Bronchial epithelial cell (primary cell): ENCODE results near the gene RNF135. TPM values are rescaled to one million over a fixed set of nuclear protein-coding genes. Genes with fewer than 3 reads are reported as not detected.

ENCODE experiments used
- DNase-seq: peaks from one replicate; pipeline ENCODE4 v3.0.0-alpha.2; 2010; ENCODE audit warnings: low read depth
- FAIRE-seq: peaks from 2 replicates; lab custom pipeline; 2011; peaks lifted over from hg19 to GRCh38; lab: Jason Lieb, UNC
- H3K27me3 ChIP-seq: 2 replicates; pipeline ENCODE4 v1.5.1; 2011; ENCODE audit warnings: low read length; ENCODE audit not compliant: control insufficient read depth, insufficient read depth
- H3K36me3 ChIP-seq: 2 replicates; pipeline ENCODE4 v1.5.1; 2011; ENCODE audit warnings: low read length; ENCODE audit not compliant: control insufficient read depth, insufficient read depth
- H3K4me3 ChIP-seq: 2 replicates; pipeline ENCODE4 v1.5.1; 2011; ENCODE audit warnings: mild to moderate bottlenecking, low read depth, low read length, control low read depth
- CTCF ChIP-seq: IDR thresholded peaks from 2 replicates; pipeline ENCODE4 v1.5.1; 2011; ENCODE audit warnings: mild to moderate bottlenecking, moderate library complexity, low read length, control low read depth, inconsistent platforms; ENCODE audit not compliant: insufficient read depth, severe bottlenecking
- total RNA-seq: library from RNA; depleted of rRNA; stranded (reverse); fragments of >200 nt; gene quantifications from 2 replicates; pipeline ENCODE4 v1.2.1, GENCODE V29; 2014

The RNF135 gene
- total RNA-seq: 9.2 and 17.8 TPM in 2 replicates

GRCh38 chr17:30970831-30971567 is at the start of gene RNF135:
Gene RNF135, plus strand, starts transcription at chr17:30971039. Its CDS starts 35 bp downstream, at chr17:30971074.
- no peak for TF ChIP-seq CTCF
- no peaks in the 10 kb centered on the region for H3K27me3 ChIP-seq
- H3K36me3 ChIP-seq: no peaks in the 10 kb centered on the region
- no peak for FAIRE-seq
- H3K4me3 ChIP-seq: peak within 1 kb of the TSS; percentile 64
- DNase-seq: peak; percentile 72

GRCh38 chr17:30921544-30922196 is 49.2 kb upstream of the RNF135 start, which contains the start of gene ADAP2:
Gene ADAP2, plus strand, starts transcription at chr17:30921945. Its CDS starts 70 bp downstream, at chr17:30922015.
- H3K36me3 ChIP-seq: no peaks in the 10 kb centered on the region
- FAIRE-seq (no peak), DNase-seq (peak; percentile 13)
- TF ChIP-seq CTCF: no peak
- H3K27me3 ChIP-seq: peaks cover 11% of the 10 kb centered on the region
- peak within 1 kb of the TSS; percentile 43 for H3K4me3 ChIP-seq

- FAIRE-seq (no peak), DNase-seq (no peak)
- Histone ChIP-seq H3K4me3 (peak overlapping the region; percentile 43), H3K36me3 (no peaks in the 10 kb centered on the region), H3K27me3 (peaks cover 11% of the 10 kb centered on the region)
- no peak for TF ChIP-seq CTCF
Measured at GRCh38 chr17:30922235-30923030, 48.4 kb upstream of the RNF135 start.

- no peak for FAIRE-seq
- Histone ChIP-seq H3K36me3 (no peaks in the 10 kb centered on the region), H3K4me3 (no peak overlapping the region), H3K27me3 (peaks cover 11% of the 10 kb centered on the region)
- TF ChIP-seq CTCF: no peak
- no peak for DNase-seq
Measured at GRCh38 chr17:30924341-30924740, 46.5 kb upstream of the RNF135 start.

GRCh38 chr17:30926516-30926915 is 44.3 kb upstream of the RNF135 start:
- H3K36me3 ChIP-seq: no peaks in the 10 kb centered on the region
- no peak for TF ChIP-seq CTCF
- FAIRE-seq (peak; percentile 93), DNase-seq (no peak)
- H3K4me3 ChIP-seq: no peak overlapping the region
- peaks cover 11% of the 10 kb centered on the region for H3K27me3 ChIP-seq
